Activated naive CD4-positive, alpha-beta T cell treated with anti-CD3 and anti-CD28 coated beads for 36 hours (primary cell): ENCODE results near the gene VMP1. TPM values are rescaled to one million over a fixed set of nuclear protein-coding genes. Genes with fewer than 3 reads are reported as not detected.

ENCODE experiments used
- CTCF ChIA-PET: fragments of 350-600 bp; sonication (Branson Sonifier 250); formaldehyde crosslinking; loops from one replicate; lab custom pipeline; 2021; ENCODE audit warnings: antibody characterized with exemption; lab: Charles Lee
- DNase-seq: peaks from one replicate; pipeline ENCODE4 v3.0.0-alpha.2; 2020
- H3K27ac Mint-ChIP-seq: one replicate; pipeline ENCODE4 v1.8.0; 2021; ENCODE audit warnings: mild to moderate bottlenecking, mixed read lengths
- H3K27me3 Mint-ChIP-seq: one replicate; pipeline ENCODE4 v1.8.0; 2021; ENCODE audit warnings: low read depth, mixed read lengths
- H3K36me3 Mint-ChIP-seq: one replicate; pipeline ENCODE4 v1.8.0; 2021; ENCODE audit warnings: low read depth, mixed read lengths
- H3K4me1 Mint-ChIP-seq: one replicate; pipeline ENCODE4 v1.8.0; 2021; ENCODE audit warnings: low read depth, mixed read lengths
- H3K4me3 Mint-ChIP-seq: one replicate; pipeline ENCODE4 v1.8.0; 2021; ENCODE audit warnings: mild to moderate bottlenecking, moderate library complexity, mixed read lengths
- H3K9me3 Mint-ChIP-seq: one replicate; pipeline ENCODE4 v1.8.0; 2021; ENCODE audit warnings: mixed read lengths
- intact Hi-C: fragments of 100-400 bp; cut with micrococcal nuclease; formaldehyde crosslinking; loops from one replicate; pipeline ENCODE4 v1.15.1; 2023
- total RNA-seq, 2 experiments: library from RNA; stranded (reverse); gene quantifications; one replicate each; pipeline ENCODE4 v1.2.3, GENCODE V29; 2021

The VMP1 gene
- total RNA-seq, 2 experiments from 2014 or later: 423 to 438 TPM

DNA sequence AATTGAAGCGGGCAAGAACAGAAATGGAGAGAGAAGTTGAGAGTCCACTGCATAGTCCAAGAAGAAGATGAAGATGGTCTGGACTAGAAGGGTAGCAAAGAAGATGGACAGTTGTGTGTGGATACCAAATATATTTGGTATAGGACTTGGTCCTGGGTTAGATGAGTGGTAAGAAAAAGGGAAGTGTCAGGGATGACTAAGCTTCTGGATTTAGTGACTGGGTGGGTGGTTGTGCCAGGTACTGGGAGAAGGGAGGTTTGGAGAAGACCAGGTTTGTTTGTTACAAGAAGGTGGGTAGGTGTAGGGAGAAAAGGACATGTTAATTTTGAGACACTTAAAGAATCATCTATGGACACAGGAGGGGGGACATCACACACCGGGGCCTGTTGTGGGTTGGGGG, 5.4 kb downstream of the VMP1 start:
- no peak overlapping the region for H3K4me3 Mint-ChIP-seq
- CTCF ChIA-PET: no interaction called here
- peaks cover 49% of the 10 kb centered on the region for H3K4me1 Mint-ChIP-seq
- H3K9me3 Mint-ChIP-seq: no peaks in the 10 kb centered on the region
- no peak overlapping the region for H3K27ac Mint-ChIP-seq
- intact Hi-C loops: no loop called here
- no peak for DNase-seq
- peaks cover 7% of the 10 kb centered on the region for H3K36me3 Mint-ChIP-seq
- H3K27me3 Mint-ChIP-seq: no peaks in the 10 kb centered on the region

DNA sequence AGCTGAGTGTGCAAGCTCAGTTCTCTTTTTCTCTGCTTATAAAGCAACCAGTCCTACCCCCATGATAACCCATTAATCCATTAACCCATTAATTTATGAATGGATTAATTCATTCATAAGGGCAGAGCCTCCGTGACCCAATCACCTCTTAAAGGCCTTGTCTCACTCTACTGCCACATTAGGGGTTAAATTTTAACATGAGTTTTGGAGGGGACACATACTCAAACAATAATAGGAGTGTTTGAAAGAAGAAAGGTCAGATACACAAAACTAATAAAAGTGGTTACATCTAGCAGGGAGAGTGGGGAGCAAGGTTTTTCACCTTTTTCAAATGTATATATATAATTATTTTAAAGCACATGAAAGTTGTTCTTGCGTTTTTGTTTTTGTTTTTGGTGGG, 6.8 kb downstream of the VMP1 start:
- Mint-ChIP-seq H3K9me3 (no peaks in the 10 kb centered on the region), H3K4me3 (no peak overlapping the region), H3K27ac (no peak overlapping the region), H3K4me1 (peaks cover 45% of the 10 kb centered on the region), H3K36me3 (peaks cover 10% of the 10 kb centered on the region), H3K27me3 (no peaks in the 10 kb centered on the region)
- intact Hi-C loops: no loop called here
- DNase-seq: no peak
- CTCF ChIA-PET: no interaction called here

DNA sequence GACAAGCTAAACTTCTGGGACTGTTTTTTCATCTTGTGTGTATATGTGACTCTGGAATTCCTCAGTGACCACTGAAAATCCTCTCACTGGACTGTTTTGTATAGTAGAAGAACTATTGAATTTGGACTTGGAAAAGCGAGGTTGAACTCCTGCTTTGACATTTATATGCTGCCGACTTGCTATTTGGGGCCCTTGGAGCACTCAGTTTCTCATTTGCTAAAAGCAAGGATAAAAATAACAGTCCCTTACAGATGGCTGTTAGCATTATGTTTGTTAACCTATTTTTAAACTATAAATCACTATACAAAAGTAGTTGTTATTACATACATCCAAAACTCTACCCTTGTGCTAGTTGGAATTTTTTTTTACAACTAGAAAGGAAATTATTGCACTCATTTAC, 9.0 kb downstream of the VMP1 start:
- no peak overlapping the region for H3K4me3 Mint-ChIP-seq
- H3K4me1 Mint-ChIP-seq: peaks cover 34% of the 10 kb centered on the region
- no peak overlapping the region for H3K27ac Mint-ChIP-seq
- peaks cover 9% of the 10 kb centered on the region for H3K36me3 Mint-ChIP-seq
- no peaks in the 10 kb centered on the region for H3K27me3 Mint-ChIP-seq
- CTCF ChIA-PET: no interaction called here
- no peaks in the 10 kb centered on the region for H3K9me3 Mint-ChIP-seq
- intact Hi-C loops: no loop called here
- DNase-seq: no peak

DNA sequence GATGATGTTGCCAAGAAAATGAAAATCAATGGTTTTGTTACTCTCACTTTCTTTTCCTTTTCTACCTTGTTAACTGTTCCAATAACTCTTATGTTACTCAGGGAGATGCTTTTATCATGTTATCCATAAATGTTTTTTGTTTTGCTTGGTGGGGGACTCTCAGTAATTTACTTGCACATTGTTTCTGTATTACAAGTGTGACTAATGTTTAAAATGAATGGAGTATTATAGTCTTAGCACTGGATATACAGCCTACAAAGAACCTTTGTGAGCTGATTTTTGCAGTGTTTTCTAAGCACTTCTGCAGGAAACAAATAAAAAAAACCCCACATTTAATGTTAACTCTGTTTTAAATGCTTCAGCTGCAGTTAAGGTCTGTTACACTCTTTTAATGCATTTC, 12.1 kb downstream of the VMP1 start:
- peaks cover 6% of the 10 kb centered on the region for H3K36me3 Mint-ChIP-seq
- CTCF ChIA-PET: no interaction called here
- intact Hi-C loops: no loop called here
- H3K4me1 Mint-ChIP-seq: peaks cover 29% of the 10 kb centered on the region
- H3K27me3 Mint-ChIP-seq: no peaks in the 10 kb centered on the region
- no peaks in the 10 kb centered on the region for H3K9me3 Mint-ChIP-seq
- H3K4me3 Mint-ChIP-seq: no peak overlapping the region
- DNase-seq: no peak
- no peak overlapping the region for H3K27ac Mint-ChIP-seq

DNA sequence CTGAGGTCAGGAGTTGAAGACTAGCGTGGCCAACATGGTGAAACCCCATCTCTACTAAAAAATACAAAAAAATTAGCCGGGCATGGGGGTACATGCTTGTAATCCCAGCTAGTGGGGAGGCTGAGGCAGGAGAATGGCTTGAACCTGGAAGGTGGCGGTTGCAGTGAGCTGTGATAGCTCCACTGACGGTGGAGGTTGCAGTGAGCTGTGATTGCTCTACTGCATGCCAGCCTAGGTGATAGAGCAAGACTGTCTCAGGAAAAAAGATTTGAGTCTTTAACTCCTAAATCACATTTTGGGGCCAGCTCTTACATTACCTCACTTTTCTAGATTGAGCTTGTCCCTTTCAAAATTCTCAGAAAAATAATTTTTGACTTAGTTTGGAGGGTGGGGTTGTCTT, 15.2 kb downstream of the VMP1 start:
- CTCF ChIA-PET: interaction anchor here (0.7 kb wide), 1 partner anchor 627 kb away, joined by 3 read pairs; no protein-coding TSS in a partner anchor
- H3K27ac Mint-ChIP-seq: no peak overlapping the region
- intact Hi-C loops: no loop called here
- peaks cover 8% of the 10 kb centered on the region for H3K4me1 Mint-ChIP-seq
- H3K27me3 Mint-ChIP-seq: no peaks in the 10 kb centered on the region
- DNase-seq: no peak
- peaks cover 3% of the 10 kb centered on the region for H3K36me3 Mint-ChIP-seq
- no peak overlapping the region for H3K4me3 Mint-ChIP-seq
- no peaks in the 10 kb centered on the region for H3K9me3 Mint-ChIP-seq

DNA sequence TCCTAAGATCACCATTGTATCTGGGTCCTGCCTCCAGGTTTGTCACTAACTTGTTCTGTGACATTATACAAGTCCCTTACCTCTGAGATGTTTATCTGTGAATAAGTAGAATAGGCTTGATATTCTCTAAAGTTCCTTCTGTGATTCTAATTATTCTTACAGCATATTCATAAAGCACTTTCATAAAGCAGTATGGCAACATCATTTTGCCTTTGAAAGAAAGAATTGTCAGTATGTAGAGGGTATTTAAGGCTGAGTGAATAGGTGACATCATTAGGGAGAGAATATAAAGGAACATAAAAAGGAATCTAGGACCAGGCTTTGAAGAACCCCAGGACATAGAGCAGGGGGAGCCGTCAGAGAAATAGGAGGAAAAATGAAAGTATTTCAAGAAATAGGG, 15.6 kb downstream of the VMP1 start:
- Mint-ChIP-seq H3K36me3 (peaks cover 3% of the 10 kb centered on the region), H3K4me3 (no peak overlapping the region), H3K27ac (no peak overlapping the region), H3K27me3 (no peaks in the 10 kb centered on the region), H3K4me1 (peaks cover 8% of the 10 kb centered on the region), H3K9me3 (no peaks in the 10 kb centered on the region)
- intact Hi-C loops: no loop called here
- CTCF ChIA-PET: interaction anchor here (0.7 kb wide), 1 partner anchor 627 kb away, joined by 3 read pairs; no protein-coding TSS in a partner anchor
- no peak for DNase-seq

DNA sequence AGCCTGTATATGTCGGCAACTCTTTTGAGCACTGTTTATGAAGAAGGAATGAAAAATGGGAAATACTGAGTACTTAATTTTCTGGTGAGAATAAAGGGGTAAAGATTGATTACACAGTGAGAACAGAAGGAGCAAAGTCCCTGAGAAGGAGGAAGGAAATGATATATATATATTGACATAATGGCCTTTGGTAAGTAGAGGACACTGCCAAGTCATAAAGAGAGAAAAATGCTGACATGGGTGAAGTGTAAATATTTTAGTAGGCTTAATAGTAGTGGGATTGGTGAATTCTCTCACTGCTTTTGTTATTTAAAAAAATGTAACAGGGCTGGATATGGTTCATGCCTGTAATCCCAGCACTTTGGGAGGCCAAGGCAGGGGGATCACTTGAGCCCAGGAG, 16.2 kb downstream of the VMP1 start:
- CTCF ChIA-PET: no interaction called here
- peaks cover 7% of the 10 kb centered on the region for H3K4me1 Mint-ChIP-seq
- DNase-seq: no peak
- H3K36me3 Mint-ChIP-seq: peaks cover 2% of the 10 kb centered on the region
- intact Hi-C loops: no loop called here
- no peaks in the 10 kb centered on the region for H3K9me3 Mint-ChIP-seq
- H3K27ac Mint-ChIP-seq: no peak overlapping the region
- no peak overlapping the region for H3K4me3 Mint-ChIP-seq
- no peaks in the 10 kb centered on the region for H3K27me3 Mint-ChIP-seq

DNA sequence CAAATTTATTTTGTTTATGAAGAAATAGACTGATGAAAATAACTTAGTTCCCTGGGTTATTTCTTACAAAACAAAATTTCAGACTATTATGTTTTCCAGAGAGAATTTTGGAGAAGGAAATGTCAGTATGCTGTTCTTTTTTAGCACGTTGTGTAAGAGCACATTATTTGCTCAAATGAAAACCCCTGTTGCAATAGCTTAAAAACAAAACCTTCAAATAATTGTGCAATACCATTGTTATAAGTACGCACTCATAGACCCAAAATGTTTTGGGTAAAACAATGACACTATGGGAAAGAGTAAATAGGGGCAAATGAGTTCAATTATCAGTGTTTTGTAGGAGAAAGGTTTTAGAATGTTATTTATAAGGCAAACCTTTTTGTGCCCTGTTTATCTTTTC, 18.2 kb downstream of the VMP1 start:
- DNase-seq: no peak
- no peaks in the 10 kb centered on the region for H3K36me3 Mint-ChIP-seq
- no peak overlapping the region for H3K4me3 Mint-ChIP-seq
- intact Hi-C loops: no loop called here
- CTCF ChIA-PET: no interaction called here
- no peaks in the 10 kb centered on the region for H3K27me3 Mint-ChIP-seq
- H3K9me3 Mint-ChIP-seq: no peaks in the 10 kb centered on the region
- H3K4me1 Mint-ChIP-seq: peaks cover 15% of the 10 kb centered on the region
- H3K27ac Mint-ChIP-seq: no peak overlapping the region

DNA sequence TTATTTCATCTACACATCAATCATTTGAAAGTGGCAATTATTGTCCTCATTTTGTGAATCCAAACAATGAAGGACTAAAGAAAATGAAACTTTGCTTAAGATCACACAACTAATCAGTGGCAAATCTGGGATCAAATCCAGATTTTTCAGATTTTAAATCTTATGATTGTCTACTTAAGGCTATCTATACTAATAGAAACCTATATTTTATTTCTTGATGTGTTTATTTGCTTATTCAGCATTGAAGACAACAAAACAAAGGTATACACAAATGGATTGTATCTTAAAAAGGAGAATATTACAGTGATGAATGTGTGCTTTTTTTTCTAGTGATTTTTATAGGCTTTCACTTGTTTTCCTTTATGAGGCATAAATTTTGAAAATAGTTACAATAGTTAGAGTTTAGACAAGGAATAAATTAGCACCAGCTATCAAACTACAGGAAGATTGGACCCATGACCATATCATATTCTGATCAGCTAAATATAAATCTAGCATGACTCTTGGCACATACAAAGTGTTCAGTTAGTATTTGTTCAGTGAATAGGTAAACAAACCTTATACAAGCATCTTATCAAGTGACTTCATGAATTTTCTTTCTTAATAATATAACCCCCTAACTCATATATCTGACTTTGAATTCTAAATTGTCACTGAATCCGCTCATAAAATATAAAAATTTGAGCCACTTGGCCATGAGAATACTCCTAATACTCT, 20.5 kb downstream of the VMP1 start:
- CTCF ChIA-PET: interaction anchor here (0.7 kb wide), 1 partner anchor 72 kb away, joined by 3 read pairs; no protein-coding TSS in a partner anchor
- DNase-seq: no peak
- H3K4me3 Mint-ChIP-seq: no peak overlapping the region
- H3K4me1 Mint-ChIP-seq: peaks cover 15% of the 10 kb centered on the region
- H3K9me3 Mint-ChIP-seq: no peaks in the 10 kb centered on the region
- H3K27ac Mint-ChIP-seq: no peak overlapping the region
- H3K36me3 Mint-ChIP-seq: no peaks in the 10 kb centered on the region
- intact Hi-C loops: no loop called here
- H3K27me3 Mint-ChIP-seq: no peaks in the 10 kb centered on the region

DNA sequence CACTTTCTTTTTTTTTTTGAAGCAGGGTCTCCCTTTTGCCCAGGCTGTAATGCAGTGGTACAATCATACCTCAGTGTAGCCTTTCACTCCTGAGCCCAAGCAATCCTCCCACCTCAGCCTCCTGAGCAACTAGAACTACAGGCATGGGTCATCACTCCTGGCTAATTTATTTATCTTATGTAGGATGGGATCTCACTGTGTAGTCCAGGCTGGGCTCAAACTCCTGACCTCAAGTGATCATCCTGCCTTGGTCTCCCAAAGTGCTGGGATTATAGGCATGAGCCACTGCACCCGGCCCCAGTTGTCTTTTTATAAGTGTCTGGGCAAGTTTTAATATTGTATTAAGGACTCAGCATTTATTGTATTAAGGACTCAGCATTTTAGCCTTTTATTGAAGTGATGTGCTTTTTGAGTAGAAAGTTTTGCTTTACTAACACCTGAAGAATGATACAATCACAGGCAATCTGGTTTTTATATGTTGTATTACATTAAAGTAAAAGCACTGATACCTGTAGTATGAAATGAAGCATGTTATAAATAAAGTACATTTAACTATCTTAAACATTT, 22.9 kb downstream of the VMP1 start:
- no peak for DNase-seq
- H3K4me3 Mint-ChIP-seq: no peak overlapping the region
- peak overlapping the region; percentile 53 for H3K27ac Mint-ChIP-seq
- no peaks in the 10 kb centered on the region for H3K27me3 Mint-ChIP-seq
- peaks cover under 1% of the 10 kb centered on the region for H3K36me3 Mint-ChIP-seq
- intact Hi-C loops: no loop called here
- H3K4me1 Mint-ChIP-seq: peaks cover 13% of the 10 kb centered on the region
- no peaks in the 10 kb centered on the region for H3K9me3 Mint-ChIP-seq
- CTCF ChIA-PET: no interaction called here

DNA sequence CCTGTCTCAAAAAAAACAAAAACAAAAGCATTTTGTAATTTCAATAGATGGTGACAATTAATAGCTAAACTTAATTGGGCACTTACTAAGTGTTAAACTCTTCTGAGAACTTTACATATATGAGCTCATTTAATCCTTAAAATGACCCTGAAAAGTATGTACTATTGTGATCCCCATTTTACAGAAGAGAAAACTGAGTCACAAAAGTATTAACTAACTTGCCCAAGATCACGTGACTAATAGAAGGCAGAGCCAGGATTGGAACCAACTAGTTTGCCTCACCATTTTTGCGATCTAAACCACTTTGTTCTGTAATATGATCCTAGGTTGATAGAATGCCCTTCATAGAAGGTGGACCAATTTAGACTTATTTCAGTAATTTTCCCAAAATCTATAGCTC, 26.2 kb downstream of the VMP1 start:
- Mint-ChIP-seq H3K27ac (no peak overlapping the region), H3K9me3 (no peaks in the 10 kb centered on the region), H3K4me3 (no peak overlapping the region), H3K4me1 (peaks cover 13% of the 10 kb centered on the region), H3K36me3 (peaks cover 3% of the 10 kb centered on the region), H3K27me3 (no peaks in the 10 kb centered on the region)
- DNase-seq: no peak
- CTCF ChIA-PET: interaction anchor here (0.6 to 1.0 kb wide), 2 partner anchors 14 to 30 kb away, joined by 3 to 4 read pairs; no protein-coding TSS in a partner anchor
- intact Hi-C loops: no loop called here

DNA sequence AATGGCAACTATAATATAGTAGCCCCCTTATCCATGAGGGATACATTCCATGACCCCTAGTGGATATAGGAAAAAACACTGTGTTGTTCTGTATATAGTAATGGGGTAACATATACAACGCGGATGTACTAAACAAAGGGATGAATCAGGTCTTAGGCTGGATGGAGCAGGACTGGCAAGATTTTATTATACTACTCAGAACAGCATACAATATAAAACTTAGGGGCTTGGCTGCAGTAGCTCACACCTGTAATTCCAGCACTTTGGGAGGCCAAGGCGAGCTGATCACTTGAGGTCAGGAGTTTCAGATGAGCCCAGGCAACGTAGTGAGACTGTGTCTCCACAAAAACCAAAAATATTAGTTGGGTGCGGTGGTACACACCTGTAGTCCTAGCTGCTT, 26.8 kb downstream of the VMP1 start:
- Mint-ChIP-seq H3K9me3 (no peaks in the 10 kb centered on the region), H3K36me3 (peaks cover 3% of the 10 kb centered on the region), H3K4me3 (no peak overlapping the region), H3K4me1 (peaks cover 10% of the 10 kb centered on the region), H3K27me3 (no peaks in the 10 kb centered on the region), H3K27ac (no peak overlapping the region)
- DNase-seq: no peak
- CTCF ChIA-PET: interaction anchor here (0.6 to 1.0 kb wide), 2 partner anchors 13 to 30 kb away, joined by 3 to 4 read pairs; no protein-coding TSS in a partner anchor
- intact Hi-C loops: no loop called here

DNA sequence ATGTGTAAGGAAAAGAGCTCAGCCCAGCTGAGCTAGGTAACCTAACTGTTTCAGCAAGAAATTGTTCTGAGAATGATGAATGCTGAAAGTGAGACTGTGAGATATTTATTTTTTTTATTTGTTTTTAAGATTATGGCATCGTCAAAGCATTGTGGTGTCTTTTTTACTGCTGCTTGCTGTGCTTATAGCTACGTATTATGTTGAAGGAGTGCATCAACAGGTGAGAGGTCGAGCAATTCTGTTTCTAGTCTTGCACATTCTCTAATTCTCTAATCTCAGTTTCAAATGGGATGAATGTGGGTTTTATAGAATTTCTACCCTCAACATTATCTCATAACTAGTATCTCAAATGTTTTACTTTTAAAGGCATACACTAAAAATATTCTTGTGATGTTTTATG, 29.9 kb downstream of the VMP1 start:
- no peaks in the 10 kb centered on the region for H3K4me1 Mint-ChIP-seq
- H3K36me3 Mint-ChIP-seq: peaks cover 10% of the 10 kb centered on the region
- H3K4me3 Mint-ChIP-seq: no peak overlapping the region
- no peaks in the 10 kb centered on the region for H3K9me3 Mint-ChIP-seq
- intact Hi-C loops: no loop called here
- H3K27me3 Mint-ChIP-seq: no peaks in the 10 kb centered on the region
- no peak overlapping the region for H3K27ac Mint-ChIP-seq
- DNase-seq: no peak
- CTCF ChIA-PET: no interaction called here
